T-cell (primary cell): ENCODE measurements around the gene SAFB. TPM values are rescaled to one million over a fixed set of nuclear protein-coding genes. Genes with fewer than 3 reads are reported as not detected.

Source experiments
- ATAC-seq, 4 experiments: fragments of 200-7000 bp in 3 of 4; fragments of 150-1000 bp in 1 of 4; cut with Tn5 transposase; replicated peaks in 1 of 4; 1 replicate in 3 of 4; 2 replicates in 1 of 4; pipeline ENCODE4 v1.10.0; 2021; ENCODE audit warnings: moderate library complexity in 3 of 4, mild to moderate bottlenecking in 2 of 4, moderate number of reproducible peaks in 1 of 4
- CTCF ChIA-PET, 2 donors: fragments of 300-600 bp; sonication (Branson Sonifier 250); formaldehyde crosslinking; loops; one replicate each; lab custom pipeline; 2022; ENCODE audit warnings: antibody characterized with exemption in 2 of 2; lab: Charles Lee
- POLR2A ChIA-PET, 2 donors: fragments of 300-600 bp; sonication (Branson Sonifier 250); formaldehyde crosslinking; loops; one replicate each; lab custom pipeline; 2022; ENCODE audit warnings: antibody characterized with exemption in 2 of 2; lab: Charles Lee
- DNase-seq, 35 experiments: peaks; one replicate each; pipeline versions ENCODE4 v3.0.0 to v3.0.0-alpha.2; 2013 to 2023
- H3K27ac ChIP-seq: one replicate; pipeline ENCODE4 v1.5.1; 2013; ENCODE audit warnings: low read length
- H3K27me3 ChIP-seq, 2 experiments: replicated peaks in 1 of 2; 1 replicate in 1 of 2; 2 replicates in 1 of 2; pipeline versions ENCODE4 v1.6.1 to v1.7.0; 2013; ENCODE audit warnings: low read length in 1 of 2, mixed read lengths in 1 of 2; ENCODE audit not compliant: control insufficient read depth in 2 of 2, insufficient read depth in 2 of 2; ENCODE audit errors: extremely low read depth in 1 of 2
- H3K36me3 ChIP-seq, 2 donors: 1 replicate in 1 of 2; 2 replicates in 1 of 2; pipeline versions ENCODE4 v1.6.1 to v1.7.0; 2013; ENCODE audit warnings: low read length in 1 of 2; ENCODE audit not compliant: control insufficient read depth in 2 of 2, insufficient read depth in 1 of 2; ENCODE audit errors: extremely low read depth in 1 of 2
- H3K4me1 ChIP-seq, 2 experiments: 1 replicate in 1 of 2; 2 replicates in 1 of 2; pipeline versions ENCODE4 v1.6.1 to v1.7.0; 2013; ENCODE audit warnings: low read length in 2 of 2, mixed read lengths in 1 of 2; ENCODE audit not compliant: insufficient read depth in 2 of 2, control insufficient read depth in 1 of 2; ENCODE audit errors: extremely low read depth in 1 of 2
- H3K4me3 ChIP-seq, 2 donors: 1 replicate in 1 of 2; 2 replicates in 1 of 2; pipeline versions ENCODE4 v1.5.1 to v1.7.0; 2013; ENCODE audit warnings: mild to moderate bottlenecking in 2 of 2, low read length in 1 of 2, moderate library complexity in 1 of 2; ENCODE audit not compliant: control insufficient read depth in 1 of 2; ENCODE audit errors: extremely low read depth in 1 of 2
- H3K9me3 ChIP-seq: 2 replicates; pipeline ENCODE4 v1.7.0; 2013
- H3K27ac Mint-ChIP-seq, 2 donors: one replicate each; pipeline ENCODE4 v1.8.0; 2020 to 2021; ENCODE audit warnings: mild to moderate bottlenecking in 2 of 2, mixed read lengths in 2 of 2
- H3K27me3 Mint-ChIP-seq, 2 donors: one replicate each; pipeline ENCODE4 v1.8.0; 2021 to 2022; ENCODE audit warnings: mixed read lengths in 2 of 2
- H3K36me3 Mint-ChIP-seq: one replicate; pipeline ENCODE4 v1.8.0; 2021; ENCODE audit warnings: mixed read lengths
- H3K4me1 Mint-ChIP-seq, 3 donors: one replicate each; pipeline ENCODE4 v1.8.0; 2020 to 2022; ENCODE audit warnings: mixed read lengths in 3 of 3, mild to moderate bottlenecking in 1 of 3
- H3K4me3 Mint-ChIP-seq, 3 donors: one replicate each; pipeline ENCODE4 v1.8.0; 2020 to 2022; ENCODE audit warnings: mild to moderate bottlenecking in 3 of 3, mixed read lengths in 3 of 3, moderate library complexity in 3 of 3
- H3K9me3 Mint-ChIP-seq, 3 donors: one replicate each; pipeline ENCODE4 v1.8.0; 2020 to 2022; ENCODE audit warnings: mixed read lengths in 3 of 3
- WGBS: methylation state at CpG from one replicate; pipeline ENCODE4 v1.1.5; 2013; ENCODE audit warnings: missing lambda C conversion rate; ENCODE audit not compliant: insufficient coverage; 5-methylcytosine and 5-hydroxymethylcytosine counted together
- total RNA-seq, 35 experiments: library from RNA in 6 of 35; stranded (reverse) in 6 of 35; fragments of 120-200 nt in 1 of 35; gene quantifications; one replicate each; pipeline versions ENCODE4 v1.2.1 to v1.2.4 and lab custom pipeline; 2013 to 2026

Gene SAFB
- total RNA-seq, 5 donors from 2014 or later (not counting 1 experiment from before 2014, with no cell fraction given), result 164 to 203 (median 195) TPM

DNA sequence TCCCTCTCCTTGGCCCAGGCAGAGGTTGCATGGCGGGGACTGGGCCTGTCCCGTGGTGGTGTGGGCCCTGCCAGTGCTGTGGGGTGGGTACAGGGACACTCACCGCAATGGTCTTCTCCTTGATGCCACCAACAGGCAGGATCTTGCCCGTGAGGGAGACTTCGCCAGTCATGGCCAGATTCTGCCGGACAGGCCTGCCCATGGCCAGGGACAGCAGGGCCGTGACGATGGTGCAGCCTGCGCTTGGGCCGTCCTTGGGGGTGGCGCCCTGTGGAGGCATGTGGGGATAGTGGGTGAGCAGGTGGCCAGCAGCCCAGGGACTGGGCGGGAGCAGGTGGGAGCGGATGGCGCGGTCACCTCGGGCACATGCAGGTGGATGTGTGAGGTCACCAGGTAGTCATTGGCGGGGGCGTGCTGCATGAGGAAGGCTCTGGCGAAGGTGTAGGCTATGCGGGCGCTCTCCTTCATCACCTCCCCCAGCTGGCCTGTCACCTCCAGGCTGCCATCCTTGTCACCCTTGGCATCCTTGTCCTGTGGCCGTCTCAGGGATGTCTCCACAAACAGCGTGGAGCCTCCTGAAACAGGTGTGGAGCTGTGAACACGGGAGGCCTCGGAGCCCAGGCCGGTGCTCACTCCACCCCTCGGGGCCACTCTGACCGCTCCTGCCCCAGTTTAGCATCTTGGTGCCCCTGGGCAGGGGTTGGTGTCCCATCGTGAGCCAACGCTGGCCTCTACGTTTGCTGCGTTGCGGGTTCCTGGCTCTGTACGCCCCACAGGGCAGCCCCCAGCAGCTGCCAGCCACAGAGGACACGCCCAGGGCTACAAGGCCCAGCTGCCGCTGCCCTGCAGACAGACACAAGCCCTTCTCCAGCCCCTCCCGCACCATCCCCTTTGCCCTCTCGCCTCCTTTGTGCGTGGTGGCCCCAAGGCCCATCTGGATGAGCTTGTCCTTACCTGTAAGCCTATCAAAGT is 70.6 kb downstream of the SAFB start:
- ATAC-seq, result no peak
- peak overlapping the region in 1 of 3 donors; percentile 98 for H3K4me3 Mint-ChIP-seq
- no peaks in the 10 kb centered on the region for H3K9me3 Mint-ChIP-seq
- Histone ChIP-seq H3K9me3 (no peaks in the 10 kb centered on the region), H3K4me1 (peaks cover 3 to 37% of the 10 kb centered on the region in 2 experiments), H3K27ac (no peak overlapping the region), H3K27me3 (no peaks in the 10 kb centered on the region), H3K36me3 (peaks cover 20 to 63% of the 10 kb centered on the region in 2 donors), H3K4me3 (no peak overlapping the region)
- 83% methylated on average over 29 of the region's 39 CpGs for WGBS
- H3K27me3 Mint-ChIP-seq, result no peaks in the 10 kb centered on the region
- H3K27ac Mint-ChIP-seq, result peak overlapping the region in 1 of 2 donors; percentile 16
- no peak for DNase-seq
- CTCF ChIA-PET, result no interaction called here
- POLR2A ChIA-PET, result interaction anchor here in 1 of 2 donors (0.6 kb wide), 1 partner anchor 1896 kb away, joined by 8 read pairs; no protein-coding TSS in a partner anchor
- peaks cover 18 to 28% (median 19%) of the 10 kb centered on the region in 3 donors for H3K4me1 Mint-ChIP-seq
- H3K36me3 Mint-ChIP-seq, result no peaks in the 10 kb centered on the region

DNA sequence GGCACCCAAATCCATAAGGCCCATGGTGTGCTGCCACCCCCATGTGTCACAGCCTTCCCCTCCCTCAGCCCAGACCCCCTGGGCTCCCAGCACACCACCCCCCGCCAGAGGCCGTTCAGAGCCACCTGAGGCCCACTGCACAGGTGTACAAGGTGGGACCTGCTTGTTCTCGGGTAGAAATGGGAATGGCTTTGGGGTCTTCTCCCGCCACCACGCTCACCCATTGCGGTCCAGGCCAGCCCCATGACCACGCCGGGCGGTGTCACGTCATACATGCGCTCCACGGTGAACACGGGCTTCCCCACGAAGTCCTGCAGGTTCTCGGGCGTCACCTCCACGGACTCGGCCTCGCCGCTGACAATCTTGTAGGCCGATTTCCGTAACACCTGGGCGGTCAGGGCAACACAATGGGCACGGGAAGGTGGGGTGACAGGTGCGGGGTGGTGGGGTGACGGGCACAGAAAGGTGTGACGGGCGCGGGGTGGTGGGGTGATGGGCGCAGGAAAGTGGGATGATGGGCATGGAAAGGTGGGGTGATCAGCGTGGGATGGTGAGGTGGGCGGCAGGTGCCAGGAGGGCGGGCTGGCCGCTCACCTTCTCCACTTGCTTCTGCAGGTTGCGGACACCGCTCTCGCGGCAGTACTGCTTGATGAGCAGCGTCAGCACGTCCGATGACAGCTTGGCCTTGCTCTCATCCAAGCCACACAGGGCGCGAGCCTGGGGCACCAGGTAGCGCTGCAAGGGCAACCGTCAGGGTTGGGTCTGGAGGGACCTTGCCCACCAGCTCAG is 71.5 kb downstream of the SAFB start:
- POLR2A ChIA-PET, result no interaction called here
- 96% methylated on average over 41 of the region's 45 CpGs for WGBS
- Mint-ChIP-seq H3K4me1 (peaks cover 18 to 26% (median 18%) of the 10 kb centered on the region in 3 donors), H3K4me3 (no peak overlapping the region), H3K27ac (no peak overlapping the region), H3K36me3 (peaks cover 5% of the 10 kb centered on the region), H3K9me3 (no peaks in the 10 kb centered on the region), H3K27me3 (no peaks in the 10 kb centered on the region)
- no peak for ATAC-seq
- Histone ChIP-seq H3K4me1 (peaks cover 3 to 37% of the 10 kb centered on the region in 2 experiments), H3K36me3 (peaks cover 25 to 72% of the 10 kb centered on the region in 2 donors), H3K4me3 (no peak overlapping the region), H3K9me3 (no peaks in the 10 kb centered on the region), H3K27me3 (no peaks in the 10 kb centered on the region), H3K27ac (no peak overlapping the region)
- CTCF ChIA-PET, result no interaction called here
- DNase-seq, result no peak

DNA sequence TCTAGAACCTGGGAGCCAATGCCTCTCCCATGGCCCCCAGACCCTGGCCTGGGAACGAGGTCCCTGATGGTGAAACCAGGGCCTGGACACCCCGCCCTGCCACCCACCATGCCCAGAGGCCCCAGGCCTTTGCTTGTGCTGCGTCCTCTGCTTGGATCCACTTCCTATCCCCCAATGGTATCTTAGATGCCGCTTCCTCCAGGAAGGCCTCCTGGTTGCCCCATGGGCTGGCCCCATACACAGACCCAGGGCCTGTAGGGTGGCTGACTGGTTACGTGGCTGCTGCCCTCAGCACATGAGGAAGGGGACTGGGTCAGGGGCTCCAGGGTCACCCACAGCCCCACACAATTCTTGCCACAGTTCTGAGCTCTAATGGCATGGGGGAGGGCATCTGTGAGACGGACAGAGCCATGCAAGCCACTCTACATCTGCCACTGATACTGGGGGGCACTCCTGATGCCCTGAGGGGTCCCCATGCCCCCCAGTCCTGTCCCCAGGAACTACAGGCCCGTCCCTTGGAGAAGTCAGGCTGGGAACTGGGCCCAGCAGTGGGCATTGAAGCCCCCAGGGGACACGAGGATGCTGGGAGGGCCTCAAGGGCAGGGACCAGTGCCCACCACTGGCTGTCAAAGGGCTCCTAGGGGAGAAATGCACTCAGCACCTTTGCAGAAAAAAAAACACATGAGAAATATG is 72.2 kb downstream of the SAFB start:
- Mint-ChIP-seq H3K27me3 (no peaks in the 10 kb centered on the region), H3K9me3 (no peaks in the 10 kb centered on the region), H3K4me3 (no peak overlapping the region), H3K27ac (no peak overlapping the region), H3K36me3 (peaks cover 5% of the 10 kb centered on the region), H3K4me1 (peaks cover 13 to 22% (median 13%) of the 10 kb centered on the region in 3 donors)
- ATAC-seq (no peak), DNase-seq (no peak)
- no peak overlapping the region for H3K4me3 ChIP-seq
- peaks cover 25 to 79% of the 10 kb centered on the region in 2 donors for H3K36me3 ChIP-seq
- CTCF ChIA-PET, result no interaction called here
- H3K4me1 ChIP-seq, result peaks cover 3 to 32% of the 10 kb centered on the region in 2 experiments
- POLR2A ChIA-PET, result no interaction called here
- 93% methylated on average over 5 of the region's 8 CpGs for WGBS
- no peak overlapping the region for H3K27ac ChIP-seq
- no peaks in the 10 kb centered on the region for H3K9me3 ChIP-seq
- no peaks in the 10 kb centered on the region for H3K27me3 ChIP-seq

DNA sequence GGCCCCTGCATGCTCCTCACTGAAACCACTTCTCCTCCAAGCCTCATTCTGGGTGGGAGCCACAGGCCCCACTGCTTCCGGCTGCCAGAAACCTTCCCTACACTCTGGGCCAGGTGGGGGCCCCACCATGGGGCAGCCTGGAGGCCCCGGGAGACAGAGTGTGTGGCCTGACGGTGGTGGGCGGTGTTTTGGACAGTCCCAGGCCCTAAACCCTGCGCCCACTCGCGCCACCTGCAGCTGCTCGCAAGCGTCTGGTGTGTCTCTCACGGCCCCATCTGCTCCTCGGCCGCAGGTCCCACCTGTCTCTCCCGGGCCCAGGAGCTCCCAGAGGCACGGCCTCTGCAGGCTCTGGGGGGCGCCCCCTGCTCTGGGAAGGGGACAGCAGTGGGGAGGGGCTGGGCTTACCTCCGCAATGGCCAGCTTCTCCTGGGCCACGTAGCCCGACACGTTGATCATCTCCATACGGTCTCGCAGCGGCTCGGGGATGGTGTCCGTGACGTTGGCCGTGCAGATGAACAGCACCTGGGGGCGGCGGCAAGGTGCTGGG is 72.8 kb downstream of the SAFB start:
- Mint-ChIP-seq H3K4me1 (peaks cover 6 to 18% (median 10%) of the 10 kb centered on the region in 3 donors), H3K9me3 (no peaks in the 10 kb centered on the region), H3K4me3 (no peak overlapping the region), H3K27me3 (no peaks in the 10 kb centered on the region), H3K36me3 (peaks cover 5% of the 10 kb centered on the region), H3K27ac (no peak overlapping the region)
- CTCF ChIA-PET, result no interaction called here
- 83% methylated on average over 23 of the region's 28 CpGs for WGBS
- Histone ChIP-seq H3K27ac (no peak overlapping the region), H3K36me3 (peaks cover 25 to 83% of the 10 kb centered on the region in 2 donors), H3K4me3 (no peak overlapping the region), H3K9me3 (no peaks in the 10 kb centered on the region), H3K4me1 (peaks cover 3 to 27% of the 10 kb centered on the region in 2 experiments), H3K27me3 (no peaks in the 10 kb centered on the region)
- no peak for DNase-seq
- ATAC-seq, result no peak
- POLR2A ChIA-PET, result no interaction called here

- Mint-ChIP-seq H3K36me3 (peaks cover 9% of the 10 kb centered on the region), H3K9me3 (no peaks in the 10 kb centered on the region), H3K4me1 (peaks cover 0 to 13% (median 9%) of the 10 kb centered on the region in 3 donors), H3K27me3 (no peaks in the 10 kb centered on the region), H3K27ac (peak overlapping the region in 1 of 2 donors; percentile 22), H3K4me3 (no peak overlapping the region)
- ATAC-seq, result no peak
- Histone ChIP-seq H3K36me3 (peaks cover 25 to 84% of the 10 kb centered on the region in 2 donors), H3K9me3 (no peaks in the 10 kb centered on the region), H3K27me3 (no peaks in the 10 kb centered on the region), H3K4me3 (no peak overlapping the region), H3K27ac (no peak overlapping the region), H3K4me1 (peaks cover 3 to 20% of the 10 kb centered on the region in 2 experiments)
- 92% methylated on average over 40 of the region's 42 CpGs for WGBS
- no peak for DNase-seq
- ChIA-PET POLR2A (no interaction called here), CTCF (no interaction called here)
Observed at GRCh38 chr19:5696196-5697021, 73.5 kb downstream of the SAFB start.
